ENCODE results near the gene COX19. TPM values are rescaled to one million over a fixed set of nuclear protein-coding genes. Genes with fewer than 3 reads are reported as not detected.

The COX19 gene
- total and polyA plus RNA-seq, 2 of the 13 experiments (the other 11 are each of a cell fraction or from before 2014, with no cell fraction given) = 11.5 to 21.7 TPM

DNA sequence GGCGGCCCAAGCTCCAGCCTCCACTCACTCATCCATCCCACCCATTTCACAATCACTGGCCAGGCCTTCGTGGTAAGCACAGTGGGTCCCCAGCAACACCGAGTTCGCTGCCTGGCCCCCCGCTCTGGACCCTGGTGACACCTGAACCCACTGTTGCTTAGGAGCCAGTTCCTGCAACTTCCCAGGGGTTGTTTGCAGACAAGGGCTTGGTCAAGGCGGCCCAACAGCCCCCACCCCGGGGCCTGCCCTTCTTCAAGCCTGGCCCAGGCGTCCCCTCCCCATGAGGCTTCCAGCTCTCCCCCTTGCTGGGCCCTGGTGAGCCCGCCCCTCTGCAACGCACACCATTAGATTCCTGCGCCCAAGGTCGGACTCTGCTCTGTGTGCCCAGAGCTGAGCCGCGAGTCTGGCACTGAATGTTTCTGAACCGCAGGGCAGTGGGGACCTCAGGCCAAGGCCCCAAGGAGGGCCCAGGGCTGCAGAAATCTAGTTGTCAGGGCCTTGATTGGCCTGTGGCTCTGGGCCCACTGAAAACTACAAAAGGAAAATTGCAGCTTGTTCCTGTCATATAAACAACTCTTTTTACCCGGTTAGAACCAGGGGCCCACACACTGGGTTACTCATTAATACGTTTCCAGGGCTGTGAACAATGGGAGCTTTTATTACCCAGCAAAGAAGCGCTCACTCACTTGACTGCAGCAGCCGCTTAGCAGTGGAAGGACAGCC is 2.1 kb upstream of the COX19 start (continued):
- TF ChIP-seq, protein P1, sequence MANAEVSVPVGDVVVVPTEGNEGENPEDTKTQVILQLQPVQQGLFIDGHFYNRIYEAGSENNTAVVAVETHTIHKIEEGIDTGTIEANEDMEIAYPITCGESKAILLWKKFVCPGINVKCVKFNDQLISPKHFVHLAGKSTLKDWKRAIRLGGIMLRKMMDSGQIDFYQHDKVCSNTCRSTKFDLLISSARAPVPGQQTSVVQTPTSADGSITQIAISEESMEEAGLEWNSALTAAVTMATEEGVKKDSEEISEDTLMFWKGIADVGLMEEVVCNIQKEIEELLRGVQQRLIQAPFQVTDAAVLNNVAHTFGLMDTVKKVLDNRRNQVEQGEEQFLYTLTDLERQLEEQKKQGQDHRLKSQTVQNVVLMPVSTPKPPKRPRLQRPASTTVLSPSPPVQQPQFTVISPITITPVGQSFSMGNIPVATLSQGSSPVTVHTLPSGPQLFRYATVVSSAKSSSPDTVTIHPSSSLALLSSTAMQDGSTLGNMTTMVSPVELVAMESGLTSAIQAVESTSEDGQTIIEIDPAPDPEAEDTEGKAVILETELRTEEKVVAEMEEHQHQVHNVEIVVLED (CRISPR knock-in tag; IDR thresholded peaks at IDR 0.05; ENCODE audit: borderline replicate concordance) = peak; percentile 80; the same call in 1 of the 2 replicates
- TF ChIP-seq BRD4 (CRISPR knock-in tag; IDR thresholded peaks at IDR 0.05) (peak; percentile 60; the same call in 1 of the 2 replicates), ZNF567 (CRISPR knock-in tag; IDR thresholded peaks at IDR 0.05; ENCODE audit: borderline replicate concordance) (no peak; the same call in 1 of the 2 replicates), RBAK (CRISPR knock-in tag; IDR thresholded peaks at IDR 0.05) (no peak), TGIF2 (CRISPR knock-in tag; IDR thresholded peaks at IDR 0.05) (peak; percentile 29; the same call in 1 of the 2 replicates), DPF2 (CRISPR knock-in tag; IDR thresholded peaks at IDR 0.05; ENCODE audit: borderline replicate concordance, low read depth) (peak; percentile 49; the same call in 1 of the 2 replicates), TBL1XR1 (IDR thresholded peaks at IDR 0.05; ENCODE audit: borderline replicate concordance, low read length, partially characterized antibody) (peak; percentile 29), PCBP1 (IDR thresholded peaks at IDR 0.05; ENCODE audit: borderline replicate concordance, low read depth, low read length) (no peak), RBFOX2 (IDR thresholded peaks at IDR 0.05; ENCODE audit: low read depth, low read length) (peak; percentile 84), ZBTB42 (CRISPR knock-in tag; IDR thresholded peaks at IDR 0.05) (peak; percentile 25; the same call in 1 of the 2 replicates), MIXL1 (CRISPR knock-in tag; IDR thresholded peaks at IDR 0.05) (no peak; the same call in 1 of the 2 replicates), ZNF160 (CRISPR knock-in tag; IDR thresholded peaks at IDR 0.05) (peak; percentile 62; the same call in 1 of the 2 replicates)
- TF ChIP-seq, protein P2, sequence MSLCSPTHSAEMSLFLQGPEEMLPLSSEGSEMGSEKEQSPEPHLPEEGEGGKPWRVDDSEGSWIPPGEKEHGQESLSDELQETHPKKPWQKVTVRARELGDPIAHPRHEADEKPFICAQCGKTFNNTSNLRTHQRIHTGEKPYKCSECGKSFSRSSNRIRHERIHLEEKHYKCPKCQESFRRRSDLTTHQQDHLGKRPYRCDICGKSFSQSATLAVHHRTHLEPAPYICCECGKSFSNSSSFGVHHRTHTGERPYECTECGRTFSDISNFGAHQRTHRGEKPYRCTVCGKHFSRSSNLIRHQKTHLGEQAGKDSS (CRISPR knock-in tag; IDR thresholded peaks at IDR 0.05; ENCODE audit: borderline replicate concordance, low read depth) = peak; percentile 58
- TF ChIP-seq, protein P3, sequence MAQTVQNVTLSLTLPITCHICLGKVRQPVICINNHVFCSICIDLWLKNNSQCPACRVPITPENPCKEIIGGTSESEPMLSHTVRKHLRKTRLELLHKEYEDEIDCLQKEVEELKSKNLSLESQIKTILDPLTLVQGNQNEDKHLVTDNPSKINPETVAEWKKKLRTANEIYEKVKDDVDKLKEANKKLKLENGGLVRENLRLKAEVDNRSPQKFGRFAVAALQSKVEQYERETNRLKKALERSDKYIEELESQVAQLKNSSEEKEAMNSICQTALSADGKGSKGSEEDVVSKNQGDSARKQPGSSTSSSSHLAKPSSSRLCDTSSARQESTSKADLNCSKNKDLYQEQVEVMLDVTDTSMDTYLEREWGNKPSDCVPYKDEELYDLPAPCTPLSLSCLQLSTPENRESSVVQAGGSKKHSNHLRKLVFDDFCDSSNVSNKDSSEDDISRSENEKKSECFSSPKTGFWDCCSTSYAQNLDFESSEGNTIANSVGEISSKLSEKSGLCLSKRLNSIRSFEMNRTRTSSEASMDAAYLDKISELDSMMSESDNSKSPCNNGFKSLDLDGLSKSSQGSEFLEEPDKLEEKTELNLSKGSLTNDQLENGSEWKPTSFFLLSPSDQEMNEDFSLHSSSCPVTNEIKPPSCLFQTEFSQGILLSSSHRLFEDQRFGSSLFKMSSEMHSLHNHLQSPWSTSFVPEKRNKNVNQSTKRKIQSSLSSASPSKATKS (CRISPR knock-in tag; IDR thresholded peaks at IDR 0.05) = peak; percentile 84; the same call in 1 of the 2 replicates
- TF ChIP-seq, protein P4, sequence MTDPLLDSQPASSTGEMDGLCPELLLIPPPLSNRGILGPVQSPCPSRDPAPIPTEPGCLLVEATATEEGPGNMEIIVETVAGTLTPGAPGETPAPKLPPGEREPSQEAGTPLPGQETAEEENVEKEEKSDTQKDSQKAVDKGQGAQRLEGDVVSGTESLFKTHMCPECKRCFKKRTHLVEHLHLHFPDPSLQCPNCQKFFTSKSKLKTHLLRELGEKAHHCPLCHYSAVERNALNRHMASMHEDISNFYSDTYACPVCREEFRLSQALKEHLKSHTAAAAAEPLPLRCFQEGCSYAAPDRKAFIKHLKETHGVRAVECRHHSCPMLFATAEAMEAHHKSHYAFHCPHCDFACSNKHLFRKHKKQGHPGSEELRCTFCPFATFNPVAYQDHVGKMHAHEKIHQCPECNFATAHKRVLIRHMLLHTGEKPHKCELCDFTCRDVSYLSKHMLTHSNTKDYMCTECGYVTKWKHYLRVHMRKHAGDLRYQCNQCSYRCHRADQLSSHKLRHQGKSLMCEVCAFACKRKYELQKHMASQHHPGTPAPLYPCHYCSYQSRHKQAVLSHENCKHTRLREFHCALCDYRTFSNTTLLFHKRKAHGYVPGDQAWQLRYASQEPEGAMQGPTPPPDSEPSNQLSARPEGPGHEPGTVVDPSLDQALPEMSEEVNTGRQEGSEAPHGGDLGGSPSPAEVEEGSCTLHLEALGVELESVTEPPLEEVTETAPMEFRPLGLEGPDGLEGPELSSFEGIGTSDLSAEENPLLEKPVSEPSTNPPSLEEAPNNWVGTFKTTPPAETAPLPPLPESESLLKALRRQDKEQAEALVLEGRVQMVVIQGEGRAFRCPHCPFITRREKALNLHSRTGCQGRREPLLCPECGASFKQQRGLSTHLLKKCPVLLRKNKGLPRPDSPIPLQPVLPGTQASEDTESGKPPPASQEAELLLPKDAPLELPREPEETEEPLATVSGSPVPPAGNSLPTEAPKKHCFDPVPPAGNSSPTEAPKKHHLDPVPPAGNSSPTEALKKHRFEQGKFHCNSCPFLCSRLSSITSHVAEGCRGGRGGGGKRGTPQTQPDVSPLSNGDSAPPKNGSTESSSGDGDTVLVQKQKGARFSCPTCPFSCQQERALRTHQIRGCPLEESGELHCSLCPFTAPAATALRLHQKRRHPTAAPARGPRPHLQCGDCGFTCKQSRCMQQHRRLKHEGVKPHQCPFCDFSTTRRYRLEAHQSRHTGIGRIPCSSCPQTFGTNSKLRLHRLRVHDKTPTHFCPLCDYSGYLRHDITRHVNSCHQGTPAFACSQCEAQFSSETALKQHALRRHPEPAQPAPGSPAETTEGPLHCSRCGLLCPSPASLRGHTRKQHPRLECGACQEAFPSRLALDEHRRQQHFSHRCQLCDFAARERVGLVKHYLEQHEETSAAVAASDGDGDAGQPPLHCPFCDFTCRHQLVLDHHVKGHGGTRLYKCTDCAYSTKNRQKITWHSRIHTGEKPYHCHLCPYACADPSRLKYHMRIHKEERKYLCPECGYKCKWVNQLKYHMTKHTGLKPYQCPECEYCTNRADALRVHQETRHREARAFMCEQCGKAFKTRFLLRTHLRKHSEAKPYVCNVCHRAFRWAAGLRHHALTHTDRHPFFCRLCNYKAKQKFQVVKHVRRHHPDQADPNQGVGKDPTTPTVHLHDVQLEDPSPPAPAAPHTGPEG (CRISPR knock-in tag; IDR thresholded peaks at IDR 0.05) = no peak
- TF ChIP-seq, protein P5, sequence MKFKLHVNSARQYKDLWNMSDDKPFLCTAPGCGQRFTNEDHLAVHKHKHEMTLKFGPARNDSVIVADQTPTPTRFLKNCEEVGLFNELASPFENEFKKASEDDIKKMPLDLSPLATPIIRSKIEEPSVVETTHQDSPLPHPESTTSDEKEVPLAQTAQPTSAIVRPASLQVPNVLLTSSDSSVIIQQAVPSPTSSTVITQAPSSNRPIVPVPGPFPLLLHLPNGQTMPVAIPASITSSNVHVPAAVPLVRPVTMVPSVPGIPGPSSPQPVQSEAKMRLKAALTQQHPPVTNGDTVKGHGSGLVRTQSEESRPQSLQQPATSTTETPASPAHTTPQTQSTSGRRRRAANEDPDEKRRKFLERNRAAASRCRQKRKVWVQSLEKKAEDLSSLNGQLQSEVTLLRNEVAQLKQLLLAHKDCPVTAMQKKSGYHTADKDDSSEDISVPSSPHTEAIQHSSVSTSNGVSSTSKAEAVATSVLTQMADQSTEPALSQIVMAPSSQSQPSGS (CRISPR knock-in tag; IDR thresholded peaks at IDR 0.05) = peak; percentile 70
